Gastroesophageal sphincter (tissue), 4 donors: Measurements from ENCODE around the gene VWA2. TPM values are rescaled to one million over a fixed set of nuclear protein-coding genes. Genes with fewer than 3 reads are reported as not detected.

Experiments
- ATAC-seq: fragments of 150-250 bp; one replicate; pipeline ENCODE4 v1.9.1; 2016; ENCODE audit warnings: mild to moderate bottlenecking, moderate library complexity
- H3K27ac ChIP-seq, 4 donors: fragments of 200-600 bp; sonication (generic) in 3 of 4; 1 replicate in 3 of 4; 2 replicates in 1 of 4; pipeline ENCODE4 v1.5.1; 2016 to 2019
- H3K27me3 ChIP-seq: fragments of 200-600 bp; sonication (generic); one replicate; pipeline ENCODE4 v1.5.1; 2019
- H3K36me3 ChIP-seq, 2 donors: fragments of 200-600 bp; sonication (generic); one replicate each; pipeline ENCODE4 v1.5.1; 2019; ENCODE audit warnings: control low read depth in 1 of 2
- H3K4me1 ChIP-seq, 3 donors: fragments of 200-600 bp; sonication (generic); 1 replicate in 2 of 3; 2 replicates in 1 of 3; pipeline ENCODE4 v1.5.1; 2016 to 2019; ENCODE audit warnings: control low read depth in 2 of 3
- H3K4me3 ChIP-seq, 2 donors: fragments of 200-600 bp; sonication (generic); one replicate each; pipeline ENCODE4 v1.5.1; 2019; ENCODE audit warnings: mild to moderate bottlenecking in 1 of 2, moderate library complexity in 1 of 2
- H3K9me3 ChIP-seq, 3 donors: fragments of 200-600 bp; sonication (generic); one replicate each; pipeline ENCODE4 v1.5.1; 2017 to 2019; ENCODE audit warnings: control low read depth in 2 of 3
- CTCF ChIP-seq, 4 experiments: fragments of 200-600 bp in 2 of 4; fragments of 450-650 bp in 2 of 4; sonication (generic) in 1 of 4; IDR thresholded peaks; one replicate each; pipeline ENCODE4 v1.5.1; 2017 to 2019; ENCODE audit warnings: antibody characterized with exemption in 4 of 4, mild to moderate bottlenecking in 2 of 4, moderate library complexity in 2 of 4
- EP300 ChIP-seq: sonication (generic); formaldehyde crosslinking; IDR thresholded peaks from one replicate; pipeline ENCODE4 v1.6.1; 2017; ENCODE audit warnings: antibody characterized with exemption, mild to moderate bottlenecking
- POLR2A ChIP-seq, 2 donors: fragments of 450-650 bp; IDR thresholded peaks; one replicate each; pipeline ENCODE4 v1.6.1; 2017; ENCODE audit warnings: antibody characterized with exemption in 2 of 2, mild to moderate bottlenecking in 2 of 2, moderate library complexity in 1 of 2
- POLR2AphosphoS5 ChIP-seq: sonication (generic); formaldehyde crosslinking; IDR thresholded peaks from one replicate; pipeline ENCODE4 v1.6.1; 2017; ENCODE audit warnings: antibody characterized with exemption
- WGBS, 2 donors: methylation state at CpG; one replicate each; pipeline ENCODE4 v1.1.5; 2018; ENCODE audit warnings: low coverage in 1 of 2; 5-methylcytosine and 5-hydroxymethylcytosine counted together
- total RNA-seq, 4 donors: library from RNA; depleted of rRNA; stranded (reverse); fragments of >200 nt; gene quantifications; one replicate each; pipeline ENCODE4 v1.1.0, GENCODE V29; 2016

VWA2 gene
- total RNA-seq, 4 donors from 2014 or later: 0.13 to 0.25 TPM; not detected in 2

GRCh38 chr10:114279901-114280644 is 41.0 kb downstream of the VWA2 start:
- H3K4me3 ChIP-seq: no peak overlapping the region
- H3K27me3 ChIP-seq: peaks cover 14% of the 10 kb centered on the region
- H3K36me3 ChIP-seq: no peaks in the 10 kb centered on the region
- no peaks in the 10 kb centered on the region for H3K9me3 ChIP-seq
- no peak for ATAC-seq
- WGBS, 2 donors: 77 to 96% methylated on average over 4 to 6 of the region's 8 CpGs
- TF ChIP-seq POLR2AphosphoS5 (no peak), EP300 (no peak), POLR2A (IDR thresholded peaks at IDR 0.05) (no peak), CTCF (IDR thresholded peaks at IDR 0.05) (no peak)
- H3K4me1 ChIP-seq: no peaks in the 10 kb centered on the region
- H3K27ac ChIP-seq: no peak overlapping the region

- 87% methylated on average over 3 of the region's 7 CpGs; no CpG with 5 or more reads in 1 of the 2 donors for WGBS, 2 donors
- Histone ChIP-seq H3K9me3 (no peaks in the 10 kb centered on the region), H3K27me3 (peaks cover 14% of the 10 kb centered on the region), H3K36me3 (no peaks in the 10 kb centered on the region), H3K27ac (no peak overlapping the region), H3K4me1 (no peaks in the 10 kb centered on the region), H3K4me3 (no peak overlapping the region)
- TF ChIP-seq POLR2A (IDR thresholded peaks at IDR 0.05) (no peak), POLR2AphosphoS5 (no peak), EP300 (no peak), CTCF (IDR thresholded peaks at IDR 0.05) (no peak)
- no peak for ATAC-seq
Observed at GRCh38 chr10:114281006-114281405, 42.0 kb downstream of the VWA2 start.

DNA sequence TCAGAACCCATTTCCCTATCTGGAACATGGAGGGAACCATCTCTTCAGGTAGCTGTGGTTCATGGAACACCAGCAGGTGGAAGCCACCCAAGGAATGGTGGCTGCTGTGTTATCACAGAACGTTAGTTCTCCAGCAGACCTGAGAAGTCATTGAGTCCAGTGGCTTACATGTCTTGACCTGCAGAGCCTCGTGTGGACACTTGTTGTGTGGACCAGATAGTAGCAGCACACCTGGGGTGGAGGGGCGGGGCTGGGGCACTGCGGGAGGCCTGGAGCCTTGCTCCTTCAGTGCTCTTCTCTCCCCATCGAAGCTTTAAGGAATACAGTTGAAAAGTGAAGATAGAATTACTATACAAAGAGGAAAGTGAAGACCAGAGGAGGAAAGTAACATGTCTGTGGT is 42.4 kb downstream of the VWA2 start:
- H3K27me3 ChIP-seq: peaks cover 14% of the 10 kb centered on the region
- 38 to 83% methylated on average over 1 to 2 of the region's 5 CpGs for WGBS, 2 donors
- ATAC-seq: no peak
- TF ChIP-seq EP300 (no peak), POLR2AphosphoS5 (no peak), POLR2A (IDR thresholded peaks at IDR 0.05) (no peak), CTCF (IDR thresholded peaks at IDR 0.05) (no peak)
- H3K36me3 ChIP-seq: no peaks in the 10 kb centered on the region
- H3K27ac ChIP-seq: no peak overlapping the region
- no peaks in the 10 kb centered on the region for H3K9me3 ChIP-seq
- no peaks in the 10 kb centered on the region for H3K4me1 ChIP-seq
- no peak overlapping the region for H3K4me3 ChIP-seq

GRCh38 chr10:114282526-114282925 is 43.5 kb downstream of the VWA2 start:
- no peaks in the 10 kb centered on the region for H3K9me3 ChIP-seq
- no peaks in the 10 kb centered on the region for H3K36me3 ChIP-seq
- no peaks in the 10 kb centered on the region for H3K4me1 ChIP-seq
- peaks cover 14% of the 10 kb centered on the region for H3K27me3 ChIP-seq
- ATAC-seq: no peak
- no peak overlapping the region for H3K4me3 ChIP-seq
- 82 to 100% methylated on average over 2 of the region's 2 CpGs for WGBS, 2 donors
- no peak overlapping the region for H3K27ac ChIP-seq
- TF ChIP-seq CTCF (IDR thresholded peaks at IDR 0.05) (no peak), POLR2A (IDR thresholded peaks at IDR 0.05) (no peak), POLR2AphosphoS5 (no peak), EP300 (no peak)

DNA sequence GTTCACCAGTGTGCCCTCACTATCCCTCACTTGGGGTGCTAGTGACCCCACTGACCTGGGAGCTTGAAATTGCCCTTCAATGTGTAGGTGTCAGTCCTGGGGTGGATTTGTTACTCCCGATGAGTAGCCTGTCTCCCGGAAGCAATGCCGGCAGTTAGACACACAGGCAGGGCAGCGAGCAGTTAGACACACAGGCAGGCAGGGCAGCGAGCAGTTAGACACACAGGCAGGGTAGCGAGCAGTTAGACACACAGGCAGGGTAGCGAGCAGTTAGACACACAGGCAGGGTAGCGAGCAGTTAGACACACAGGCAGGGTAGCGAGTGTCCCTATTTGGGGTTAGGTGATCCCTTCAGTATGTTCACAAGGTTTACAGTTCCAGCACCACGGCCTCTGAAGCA is 44.0 kb downstream of the VWA2 start:
- ATAC-seq: no peak

More for the DNA sequence above, 44.0 kb downstream of the VWA2 start:
- WGBS, 2 donors: 93% methylated on average over 7 of the region's 10 CpGs; no CpG with 5 or more reads in 1 of the 2 donors
- H3K36me3 ChIP-seq: no peaks in the 10 kb centered on the region
- H3K27ac ChIP-seq: no peak overlapping the region
- H3K9me3 ChIP-seq: no peaks in the 10 kb centered on the region
- no peaks in the 10 kb centered on the region for H3K4me1 ChIP-seq
- TF ChIP-seq POLR2A (IDR thresholded peaks at IDR 0.05) (no peak), CTCF (IDR thresholded peaks at IDR 0.05) (no peak)
- H3K27me3 ChIP-seq: peaks cover 13% of the 10 kb centered on the region
- H3K4me3 ChIP-seq: no peak overlapping the region
